NCI-H2196 (cell line): ENCODE measurements around the gene ARHGAP15.

Experiments used
- DNase-seq: peaks from one replicate; lab custom pipeline; 2025; ENCODE audit not compliant: unreplicated experiment; lab: John Stamatoyannopoulos, UW

The ARHGAP15 gene

DNA sequence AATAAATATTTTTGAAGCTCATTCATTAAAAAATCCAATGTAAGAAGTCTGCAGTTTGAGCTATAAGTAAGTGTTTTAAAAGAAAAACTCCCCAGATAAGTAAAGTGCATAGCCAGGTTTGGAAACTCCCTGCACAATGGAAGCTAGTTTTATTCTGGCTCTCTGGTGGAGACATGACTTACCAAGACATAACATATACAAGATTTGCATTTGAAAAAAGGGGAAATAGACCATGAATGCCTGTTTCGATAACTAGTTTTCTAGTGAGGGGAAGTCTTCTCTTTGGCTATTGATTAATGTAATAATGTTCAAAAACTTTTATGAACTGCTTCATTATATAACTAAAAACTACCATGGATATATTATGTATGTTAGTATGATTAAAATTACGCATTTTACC, 435.2 kb downstream of the ARHGAP15 start:
- no peak for DNase-seq

DNA sequence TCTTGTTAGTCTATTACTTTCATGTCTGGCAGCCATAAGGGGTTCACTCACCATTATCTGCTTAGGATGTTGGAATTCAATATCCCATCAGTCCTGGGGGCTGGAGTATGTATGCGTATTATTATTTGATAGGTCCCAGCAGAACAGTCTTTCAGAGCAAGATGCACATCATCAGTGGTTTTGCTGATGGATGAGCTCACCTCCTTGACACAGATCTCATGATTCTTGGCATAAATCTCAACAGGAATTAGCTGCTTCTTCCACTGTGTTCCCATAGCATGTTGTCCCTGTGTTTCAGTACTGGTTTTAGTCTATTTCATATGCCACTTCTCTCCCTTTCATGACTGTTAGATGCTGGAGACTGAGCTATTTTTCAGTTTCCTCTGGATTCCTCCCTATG, 442.5 kb downstream of the ARHGAP15 start:
- no peak for DNase-seq

DNA sequence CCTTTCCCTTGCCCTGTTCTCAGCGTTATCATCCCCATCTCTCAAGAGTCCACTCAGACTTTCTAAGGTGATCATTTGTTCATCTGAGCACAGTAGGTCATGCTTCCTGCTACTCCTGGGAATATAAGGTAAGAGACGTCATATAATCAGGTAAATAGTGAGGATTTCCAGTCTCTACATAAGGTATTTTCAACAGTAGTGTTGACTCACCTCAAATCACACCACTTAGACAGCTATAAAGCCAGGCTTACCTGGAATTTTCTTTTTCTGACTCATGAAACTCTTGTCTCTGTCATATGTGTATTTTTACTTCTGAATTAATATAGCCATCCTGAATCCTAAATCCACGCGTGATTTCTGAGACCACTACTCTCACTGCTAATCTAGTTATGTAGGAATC, 443.2 kb downstream of the ARHGAP15 start:
- DNase-seq = no peak

DNA sequence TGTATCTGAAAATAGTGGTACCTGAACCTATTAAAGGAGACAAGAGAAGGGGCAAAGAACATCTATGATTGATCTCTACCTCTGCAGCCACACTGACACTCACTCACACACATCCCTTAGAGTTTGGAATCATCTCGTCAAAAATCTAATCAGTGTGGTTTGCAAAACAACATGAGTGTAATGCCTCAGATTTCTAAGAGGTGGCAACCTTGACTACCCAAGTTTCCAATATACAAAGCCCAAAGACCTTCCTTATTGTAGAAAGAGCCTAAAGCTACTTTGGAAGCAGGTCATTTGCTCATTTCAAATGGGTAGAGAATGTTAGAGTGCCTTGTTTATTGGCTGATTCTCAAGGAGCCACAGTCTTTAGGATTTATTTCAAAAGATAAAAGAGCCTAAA, 444.9 kb downstream of the ARHGAP15 start:
- no peak for DNase-seq

DNA sequence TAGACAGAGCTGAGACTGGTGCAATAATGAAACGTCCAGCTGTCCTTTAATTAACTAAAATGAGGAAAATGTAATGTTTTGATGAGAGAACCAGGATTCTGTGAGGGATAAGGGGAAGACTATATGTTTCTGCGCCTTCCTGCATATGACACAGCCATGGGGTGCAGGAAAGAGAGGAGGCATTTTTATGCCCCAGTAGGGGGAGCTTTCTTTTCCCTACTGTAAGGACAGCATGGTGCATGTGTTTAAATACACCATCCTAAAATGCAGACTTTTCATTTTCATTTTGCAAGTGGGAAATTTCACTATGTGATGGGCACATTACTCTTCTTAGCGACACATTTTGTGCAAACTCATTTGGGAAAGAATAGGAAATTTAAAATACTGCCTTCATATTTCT, 446.1 kb downstream of the ARHGAP15 start:
- no peak for DNase-seq

DNA sequence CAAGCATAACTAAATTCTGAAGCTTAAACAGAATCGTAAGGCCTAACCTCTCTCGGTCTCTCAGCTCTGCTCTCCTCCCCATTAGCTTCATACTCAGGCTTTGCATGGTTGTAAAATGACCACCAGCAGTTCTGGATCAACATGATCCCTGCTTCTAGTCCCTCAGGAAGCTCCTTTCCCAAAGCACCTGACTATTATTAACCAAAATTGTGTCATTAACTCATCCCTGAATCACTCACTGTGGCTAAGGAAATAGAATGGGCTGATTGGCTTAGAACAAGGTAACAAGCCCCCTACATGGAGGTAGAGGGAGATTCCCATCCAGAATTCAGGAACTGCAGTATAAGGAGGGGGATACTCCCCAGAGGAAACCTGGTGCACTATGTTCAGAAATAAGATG, 448.3 kb downstream of the ARHGAP15 start:
- DNase-seq = no peak

DNA sequence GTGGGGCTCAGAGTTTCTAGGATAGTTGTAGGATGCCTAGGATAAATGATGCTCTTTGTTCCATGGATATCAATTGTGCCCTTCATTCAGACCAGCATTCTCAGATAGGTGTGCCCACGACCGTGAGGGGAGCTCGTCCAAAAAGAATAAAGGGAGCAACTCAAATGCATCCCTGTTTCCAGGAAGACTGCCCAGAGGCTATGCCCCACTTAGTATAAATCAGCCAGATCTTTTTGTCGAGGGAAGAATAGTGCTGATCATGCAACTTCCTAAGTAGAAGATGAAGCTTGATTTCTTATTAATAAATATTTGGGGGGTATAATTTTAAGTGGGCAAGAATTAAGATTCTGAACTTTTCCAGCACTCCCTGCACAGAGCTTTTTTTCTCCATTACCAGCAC, 450.2 kb downstream of the ARHGAP15 start:
- no peak for DNase-seq

DNA sequence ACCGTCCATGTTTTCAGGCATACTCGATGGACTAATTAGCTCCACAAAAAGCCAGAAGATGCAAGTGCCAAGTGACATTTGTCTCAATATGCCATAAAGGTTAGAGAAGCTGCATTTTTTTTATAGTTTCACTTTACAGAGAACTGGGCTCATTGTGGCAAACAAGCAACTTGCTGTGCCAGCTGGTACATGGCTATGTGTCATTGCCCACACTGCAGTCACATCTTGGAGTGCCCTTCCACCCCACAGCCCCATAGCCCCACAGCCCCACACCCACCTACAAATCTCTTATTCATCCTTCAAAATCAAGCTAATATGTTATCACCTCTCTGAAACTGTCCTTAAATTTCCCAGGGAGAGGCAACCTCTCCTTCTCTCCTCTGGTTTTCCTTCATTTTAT, 451.9 kb downstream of the ARHGAP15 start:
- no peak for DNase-seq

DNA sequence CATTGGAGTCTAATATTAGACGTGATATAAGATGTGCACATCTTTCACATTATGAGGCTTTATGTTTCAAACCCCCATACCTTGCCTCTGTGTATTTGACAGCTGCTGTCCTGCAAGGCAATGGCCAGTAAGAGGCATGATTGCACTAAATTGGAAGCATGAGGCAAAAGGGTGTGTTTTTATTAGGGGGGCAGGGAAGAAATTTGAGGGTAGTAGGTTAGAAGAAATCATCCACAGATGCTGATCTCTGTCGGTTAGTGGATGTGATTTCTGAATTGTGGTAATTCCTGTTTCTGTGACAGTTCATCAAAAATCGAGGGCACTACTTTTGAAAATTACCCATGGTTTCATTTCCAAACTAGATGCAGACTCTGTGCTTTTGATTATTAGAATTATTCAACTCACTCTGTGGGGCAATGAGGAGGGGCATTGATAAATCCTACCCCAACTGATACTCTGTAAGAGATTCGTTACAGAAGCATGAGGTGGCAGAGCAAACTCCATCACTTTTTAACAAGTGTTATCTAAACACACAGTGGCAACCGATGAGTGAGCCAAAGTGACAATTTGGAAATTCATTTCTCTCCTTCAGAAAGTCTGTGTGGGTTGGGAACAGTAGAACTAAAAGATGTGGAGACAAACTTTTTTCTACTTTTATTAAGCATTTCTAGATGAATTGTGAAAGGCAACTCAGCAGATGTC, 453.0 kb downstream of the ARHGAP15 start:
- DNase-seq = no peak

DNA sequence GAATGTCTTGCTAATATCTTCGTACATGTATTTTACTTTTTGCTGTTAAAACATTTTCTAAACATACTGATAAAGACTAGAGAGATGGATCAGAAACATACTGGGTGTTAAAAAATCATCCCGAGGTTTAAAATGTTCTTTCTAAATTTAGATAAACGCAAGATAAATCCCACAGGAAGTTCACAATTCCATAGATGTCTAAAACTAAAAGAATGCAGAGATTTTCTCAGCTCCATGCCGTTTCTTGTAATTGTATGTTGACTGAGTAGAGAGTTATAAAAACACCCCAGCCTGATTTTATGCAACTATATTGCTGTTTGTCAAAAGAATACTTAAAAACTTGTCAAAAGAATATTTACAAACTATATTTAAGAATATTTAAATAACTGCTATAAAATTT, 455.7 kb downstream of the ARHGAP15 start:
- no peak for DNase-seq

DNA sequence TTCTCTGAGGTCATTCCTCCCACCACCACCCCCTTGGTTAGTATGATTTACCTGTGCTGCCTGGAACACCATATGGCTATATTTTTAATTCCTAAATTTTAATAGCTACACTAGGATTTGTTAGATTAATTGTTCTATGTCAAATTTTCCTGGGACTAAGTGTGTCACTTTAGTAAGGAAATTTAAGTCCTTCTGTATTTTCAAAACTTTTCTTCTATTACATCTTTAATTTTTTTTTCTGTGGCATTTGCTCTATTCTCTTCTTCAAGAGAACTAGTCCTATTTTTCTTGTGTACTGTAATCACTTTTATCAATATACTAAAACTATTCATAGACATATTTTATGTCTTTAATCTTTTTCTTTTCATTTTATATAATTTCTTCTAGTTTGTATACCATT, 456.9 kb downstream of the ARHGAP15 start:
- no peak for DNase-seq

DNA sequence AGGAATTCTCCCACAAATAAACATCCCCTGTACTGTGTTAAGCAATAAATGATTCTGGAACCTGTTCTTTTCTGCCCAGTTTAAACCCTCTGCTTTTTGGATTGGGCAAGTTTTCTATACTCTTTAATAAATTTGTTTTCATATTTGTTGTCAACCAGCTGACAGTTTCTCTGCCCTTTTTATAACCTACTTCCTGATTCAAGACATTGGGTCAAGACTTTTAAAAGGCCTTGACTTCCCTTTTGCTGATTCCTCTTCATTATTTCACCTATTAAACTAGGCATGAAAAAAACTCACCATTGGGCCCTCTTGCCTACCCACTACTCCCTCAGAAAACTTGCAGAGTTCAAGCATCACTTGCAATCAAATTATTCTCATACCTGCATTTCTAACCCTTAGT, 459.5 kb downstream of the ARHGAP15 start:
- DNase-seq = no peak

DNA sequence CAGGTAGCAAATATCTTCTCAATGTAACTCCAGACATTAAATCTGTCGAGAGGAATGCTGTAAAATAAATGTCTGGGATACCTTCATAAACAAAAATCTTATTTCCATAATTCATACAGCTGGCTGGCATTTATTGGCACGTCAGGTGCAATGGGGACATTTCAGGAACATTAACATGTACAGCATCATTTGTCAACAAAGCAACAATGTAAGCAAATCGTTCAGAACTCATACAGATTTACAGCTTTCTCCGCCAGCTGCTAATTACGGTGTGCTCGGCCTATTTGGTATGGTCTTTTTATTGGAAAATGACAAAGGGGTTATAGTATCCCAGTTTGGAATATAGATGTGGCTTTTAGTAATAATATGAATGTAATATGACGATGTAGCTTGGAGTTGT, 464.9 kb downstream of the ARHGAP15 start:
- DNase-seq = no peak

DNA sequence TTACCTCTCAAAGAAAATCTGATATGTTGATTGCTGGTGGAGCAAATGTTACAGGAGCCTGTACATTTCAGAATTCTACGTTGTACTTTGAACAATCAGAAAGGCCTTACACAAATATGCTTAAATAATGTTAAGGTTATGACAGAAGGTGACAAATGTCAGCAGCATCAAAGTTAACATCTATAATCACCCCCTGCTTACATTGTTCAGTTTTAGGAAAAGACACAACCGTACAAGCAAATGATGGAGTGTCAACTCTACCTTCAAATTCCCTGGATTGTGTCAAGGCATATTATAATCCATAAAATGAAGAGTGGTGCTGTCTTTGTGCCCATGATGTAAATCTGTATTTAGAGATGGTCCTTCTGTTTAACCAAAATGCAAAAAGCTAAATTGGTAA, 465.5 kb downstream of the ARHGAP15 start:
- DNase-seq = no peak

DNA sequence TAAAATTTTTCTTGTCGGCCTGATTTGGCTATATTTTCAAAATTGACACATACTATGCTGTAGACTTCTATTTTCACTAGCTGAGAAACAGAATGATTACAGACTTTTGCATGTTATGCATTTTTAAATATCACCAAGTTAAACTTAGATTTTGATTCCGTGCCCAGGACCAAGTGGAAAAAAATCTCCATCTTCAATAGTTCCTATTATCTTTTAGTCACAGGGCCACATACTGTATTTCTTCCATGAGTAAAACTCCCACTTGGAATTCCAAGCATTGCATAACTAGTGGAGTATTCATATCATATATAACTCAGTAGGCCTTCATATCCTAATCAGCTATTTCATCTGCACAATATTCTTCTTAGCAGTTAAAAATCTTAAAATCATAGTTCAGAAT, 470.9 kb downstream of the ARHGAP15 start:
- no peak for DNase-seq

DNA sequence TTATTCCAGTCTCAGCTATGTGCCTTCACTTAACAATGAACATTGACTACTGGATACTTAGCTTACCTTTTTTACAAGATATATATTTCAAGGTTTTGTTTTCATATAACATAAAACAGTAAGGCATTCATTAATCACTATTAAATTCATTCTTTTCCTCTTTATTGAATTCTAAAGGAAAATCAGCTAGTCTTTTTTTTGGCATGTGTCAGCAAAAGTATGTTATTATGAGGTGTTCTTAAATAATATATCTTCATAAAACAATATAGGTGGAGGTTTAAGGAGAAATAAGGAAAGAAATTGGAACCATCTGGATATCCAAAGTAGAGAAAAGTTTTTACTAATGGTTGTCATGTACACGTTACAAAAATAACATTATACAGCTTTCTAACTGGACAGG, 472.6 kb downstream of the ARHGAP15 start:
- DNase-seq = no peak

DNA sequence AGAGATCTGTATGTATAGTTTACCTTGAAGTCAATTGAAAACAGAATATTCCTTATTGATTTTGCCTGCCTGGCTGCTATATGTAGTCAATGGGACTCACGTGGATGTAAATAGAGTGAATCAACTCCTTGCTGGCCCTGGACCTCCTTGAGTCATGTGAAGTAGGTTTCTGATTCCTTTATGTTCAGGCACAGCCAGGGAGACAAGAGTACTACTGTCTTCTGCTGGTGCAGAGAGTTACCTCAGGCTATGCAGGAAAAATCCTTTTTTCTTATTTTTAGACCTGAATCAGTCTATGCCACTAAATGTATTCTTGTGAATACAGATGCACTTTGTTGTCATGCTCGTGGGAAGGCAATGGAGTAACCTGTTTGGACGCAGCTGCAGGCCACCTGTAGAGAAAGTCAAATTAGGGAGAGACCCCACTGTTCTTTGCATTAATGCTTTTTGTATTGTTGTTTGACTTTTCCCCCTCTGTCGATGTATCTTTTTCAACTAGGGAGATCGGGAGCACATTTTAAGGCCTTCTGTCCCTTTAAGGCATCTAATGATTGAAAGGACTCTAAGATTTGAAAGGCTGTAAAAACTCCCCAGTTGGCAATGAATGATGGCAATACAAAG, 473.9 kb downstream of the ARHGAP15 start:
- DNase-seq = no peak

DNA sequence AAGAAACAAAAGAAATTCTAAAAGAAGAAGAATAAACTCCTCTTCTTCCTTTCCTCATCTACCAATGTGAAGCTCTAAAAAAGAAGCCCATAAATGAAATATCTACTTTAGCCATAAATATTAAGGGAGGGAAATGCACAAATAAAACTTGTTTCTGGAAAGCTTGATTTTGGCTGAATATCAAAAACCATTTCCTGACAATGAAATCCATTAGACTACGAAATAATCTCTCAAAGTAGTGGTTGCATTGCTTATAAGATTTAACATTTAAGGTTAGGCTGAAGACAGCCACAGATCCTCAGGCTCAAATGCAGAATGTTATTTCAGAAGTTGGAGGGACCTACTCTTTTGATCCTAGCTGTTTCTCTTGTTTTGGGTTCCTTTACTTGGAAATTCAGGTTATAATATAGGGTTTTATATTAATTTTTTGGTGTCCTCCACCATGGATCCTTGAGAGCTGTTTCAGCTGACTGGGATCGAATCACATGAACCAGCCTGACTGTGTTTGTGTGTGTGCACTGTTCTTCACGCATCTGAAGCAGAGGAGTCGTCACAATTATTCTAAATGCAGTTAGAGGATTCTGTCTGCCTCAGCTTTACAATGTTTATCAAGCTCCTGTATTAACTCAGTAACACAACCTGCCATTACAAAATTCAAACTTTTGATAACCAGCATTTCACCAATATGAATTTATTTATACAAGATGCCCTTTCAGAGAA, 474.8 kb downstream of the ARHGAP15 start:
- DNase-seq = no peak

DNA sequence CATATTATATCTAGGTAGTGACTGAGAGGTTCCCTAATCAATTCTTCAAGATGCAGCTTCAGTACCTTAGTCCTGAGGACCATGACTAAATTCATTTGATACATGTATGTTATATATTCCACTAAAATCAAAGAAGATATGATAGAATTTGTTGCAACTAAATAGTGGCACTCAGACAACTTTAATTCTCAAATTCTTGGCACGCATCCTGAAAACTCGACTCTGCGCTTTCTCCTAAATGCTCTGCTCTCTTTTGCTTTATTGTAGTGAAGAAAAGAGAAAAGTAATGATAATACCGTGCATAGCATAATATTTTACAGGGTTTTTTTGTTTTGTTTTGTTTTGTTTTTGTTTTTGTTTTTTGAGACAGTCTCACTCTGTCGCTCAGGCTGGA, 475.3 kb downstream of the ARHGAP15 start:
- no peak for DNase-seq

DNA sequence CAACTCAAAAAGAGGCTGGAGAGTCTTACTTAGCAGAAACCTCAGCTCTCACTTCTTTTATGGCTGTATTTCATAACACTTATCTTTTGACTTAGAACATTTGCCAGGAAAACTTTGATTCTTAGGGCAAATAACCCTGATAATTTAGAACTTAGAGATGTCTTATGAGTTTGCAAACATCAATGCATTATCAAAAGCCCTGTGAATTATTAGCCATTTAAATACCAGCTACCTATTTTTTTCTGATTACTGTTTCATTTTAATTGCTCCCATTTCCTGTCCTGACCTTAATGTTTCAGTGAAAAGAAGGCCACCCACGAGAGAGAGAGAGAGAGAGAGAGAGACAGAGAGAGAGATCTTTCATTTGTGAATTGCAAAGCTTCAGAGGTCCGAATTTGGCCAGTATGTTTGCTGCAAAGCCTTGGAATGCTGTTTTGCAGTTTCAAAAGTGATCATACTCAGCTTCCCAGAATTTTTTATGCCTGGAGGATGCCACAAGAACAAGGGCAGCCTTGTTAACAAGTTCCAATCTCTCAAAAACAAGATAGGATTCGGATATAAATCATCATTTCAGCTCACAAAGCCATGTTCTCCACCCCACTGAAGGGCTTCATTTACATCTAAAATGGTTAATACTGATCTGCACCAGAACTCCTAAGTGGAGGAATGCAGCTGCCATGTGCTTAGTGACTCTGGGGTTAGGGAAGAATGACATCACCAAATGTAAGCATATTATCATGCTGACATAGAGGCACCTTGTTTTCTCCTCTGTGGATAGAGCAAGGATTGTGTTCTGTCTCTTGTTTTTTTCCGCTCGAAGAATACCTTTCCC, 478.2 kb downstream of the ARHGAP15 start:
- DNase-seq = no peak

DNA sequence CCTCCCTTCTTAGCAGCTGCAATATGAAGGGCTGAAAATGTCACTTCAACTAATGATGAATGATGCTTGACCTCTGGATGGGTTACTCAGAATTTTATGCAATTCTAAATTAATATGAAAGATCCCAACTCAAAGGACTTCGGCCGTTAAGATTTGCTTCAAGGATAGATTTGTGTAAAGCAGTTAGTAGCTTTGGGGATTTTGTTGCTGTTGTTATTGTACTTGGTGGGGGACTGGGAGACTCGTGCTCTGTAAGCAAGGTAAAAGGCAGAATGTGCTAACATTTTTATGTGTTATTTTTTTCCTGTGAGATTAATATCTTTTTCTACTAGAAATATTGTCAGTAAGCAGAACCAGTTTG, 478.8 kb downstream of the ARHGAP15 start:
- no peak for DNase-seq

DNA sequence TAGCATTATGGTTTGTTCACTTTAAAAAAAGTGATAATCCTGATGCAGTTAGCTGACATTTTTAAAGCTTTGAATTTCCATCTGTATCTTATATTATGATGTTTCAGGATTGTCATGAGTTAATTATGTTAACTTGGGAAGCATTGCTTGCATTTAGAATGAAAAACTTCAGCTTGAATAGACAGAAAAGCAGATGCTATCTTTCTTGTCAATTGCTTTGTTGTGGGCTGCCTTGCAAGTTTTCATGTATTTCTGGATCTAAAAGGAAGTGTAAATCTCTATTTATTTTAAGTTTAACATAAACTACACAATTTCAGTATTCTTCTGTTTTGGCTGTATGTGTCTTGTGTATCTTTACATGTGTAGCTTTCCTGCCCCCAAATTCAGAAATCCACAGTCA, 479.5 kb downstream of the ARHGAP15 start:
- no peak for DNase-seq
